Ishikawa (cell line): ENCODE data around the gene IFI44L.

Experiments used
- CREB1 ChIP-seq: IDR thresholded peaks from 2 replicates; pipeline ENCODE4 v1.6.1; 2012; ENCODE audit warnings: low read depth
- EP300 ChIP-seq: IDR thresholded peaks from 2 replicates; pipeline ENCODE4 v1.6.1; 2012; ENCODE audit warnings: borderline replicate concordance
- NFIC ChIP-seq: IDR thresholded peaks from 2 replicates; pipeline ENCODE4 v1.6.1; 2012
- TEAD4 ChIP-seq: IDR thresholded peaks from 2 replicates; pipeline ENCODE4 v1.6.1; 2012
- YY1 ChIP-seq: IDR thresholded peaks from 2 replicates; pipeline ENCODE4 v1.6.1; 2012; ENCODE audit warnings: low read depth
- TF ChIP-seq, protein P1 (sequence below): IDR thresholded peaks from 2 replicates; pipeline ENCODE4 v1.6.1; 2012
- TF ChIP-seq, protein P2 (sequence below): IDR thresholded peaks from 2 replicates; pipeline ENCODE4 v1.6.1; 2012

DNA sequence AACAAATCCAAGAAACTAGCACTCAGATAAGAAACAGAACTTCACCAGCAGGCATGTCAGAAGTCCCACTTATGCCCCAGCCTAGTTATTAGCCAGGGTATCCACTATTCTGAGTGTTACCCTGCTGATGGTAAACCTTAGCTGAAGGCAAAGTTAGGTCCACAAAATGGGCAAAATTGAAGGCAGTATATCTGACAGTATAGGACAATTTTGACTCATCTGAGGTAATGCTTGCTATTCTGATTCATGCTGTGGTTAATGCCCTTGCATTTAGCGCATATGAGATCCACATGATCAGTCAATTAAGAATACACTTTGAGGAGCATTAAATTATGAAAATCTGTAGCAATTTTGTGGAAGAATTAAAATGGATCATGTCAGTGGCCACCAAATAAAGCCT is 44.5 kb downstream of the IFI44L start:
- TF ChIP-seq, protein P1, sequence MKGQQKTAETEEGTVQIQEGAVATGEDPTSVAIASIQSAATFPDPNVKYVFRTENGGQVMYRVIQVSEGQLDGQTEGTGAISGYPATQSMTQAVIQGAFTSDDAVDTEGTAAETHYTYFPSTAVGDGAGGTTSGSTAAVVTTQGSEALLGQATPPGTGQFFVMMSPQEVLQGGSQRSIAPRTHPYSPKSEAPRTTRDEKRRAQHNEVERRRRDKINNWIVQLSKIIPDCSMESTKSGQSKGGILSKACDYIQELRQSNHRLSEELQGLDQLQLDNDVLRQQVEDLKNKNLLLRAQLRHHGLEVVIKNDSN: no peak
- TF ChIP-seq EP300: no peak
- TF ChIP-seq CREB1: no peak
- no peak for TF ChIP-seq TEAD4
- TF ChIP-seq NFIC: no peak
- TF ChIP-seq, protein P2, sequence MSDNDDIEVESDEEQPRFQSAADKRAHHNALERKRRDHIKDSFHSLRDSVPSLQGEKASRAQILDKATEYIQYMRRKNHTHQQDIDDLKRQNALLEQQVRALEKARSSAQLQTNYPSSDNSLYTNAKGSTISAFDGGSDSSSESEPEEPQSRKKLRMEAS: no peak
- no peak for TF ChIP-seq YY1
